Heart left ventricle (tissue), 13 donors: ENCODE measurements around the gene TNFRSF13B.

Source experiments
- POLR2A ChIP-seq, 2 donors: fragments of 450-650 bp; IDR thresholded peaks; one replicate each; pipeline ENCODE4 v1.6.1; 2017; ENCODE audit warnings: antibody characterized with exemption in 2 of 2, mild to moderate bottlenecking in 2 of 2, moderate library complexity in 2 of 2
- TF ChIP-seq, protein P1 (sequence below), 12 donors: fragments of 200-600 bp; sonication (generic) in 4 of 12; IDR thresholded peaks; one replicate each; pipeline versions ENCODE4 v1.5.0 to v1.8.0; 2018 to 2022; ENCODE audit warnings: antibody characterized with exemption in 12 of 12, mild to moderate bottlenecking in 5 of 12
- donor health status: ischemic (EF 13 %, LVEDD 7.1; RV severe dilation, severe dysfunction).
- donor health status: DM: no; HTN: yes; CAD: no.
- donor health status: DM: no; HTN: no; CAD: no.
- donor health status: ischemic (EF 25% LVEDD 6.9; RV normal size, moderate dysfunction).
- donor health status: ischemic (EF 25% LVEDD 5.7; RV mildly dilated, moderate dysfunction).
- donor health status: ischemic (EF 35%, LVEDD 5.7; RV mildly dilated, moderate dysfunction).
- donor health status: nonischemic (EF 11% LVEDD 7.7; RV severe dilation, severe dysfunction).
- donor health status: DM: yes; HTN: yes; CAD: no.
- donor health status: PGD.
- donor health status: ischemic (EF 29% LVEDD 5.4; RV normal size, mild dysfunction).
- donor health status: nonischemic (EF 23%, LVEDD 6.1; RV moderate dilation, normal function).

- TF ChIP-seq, protein P1, sequence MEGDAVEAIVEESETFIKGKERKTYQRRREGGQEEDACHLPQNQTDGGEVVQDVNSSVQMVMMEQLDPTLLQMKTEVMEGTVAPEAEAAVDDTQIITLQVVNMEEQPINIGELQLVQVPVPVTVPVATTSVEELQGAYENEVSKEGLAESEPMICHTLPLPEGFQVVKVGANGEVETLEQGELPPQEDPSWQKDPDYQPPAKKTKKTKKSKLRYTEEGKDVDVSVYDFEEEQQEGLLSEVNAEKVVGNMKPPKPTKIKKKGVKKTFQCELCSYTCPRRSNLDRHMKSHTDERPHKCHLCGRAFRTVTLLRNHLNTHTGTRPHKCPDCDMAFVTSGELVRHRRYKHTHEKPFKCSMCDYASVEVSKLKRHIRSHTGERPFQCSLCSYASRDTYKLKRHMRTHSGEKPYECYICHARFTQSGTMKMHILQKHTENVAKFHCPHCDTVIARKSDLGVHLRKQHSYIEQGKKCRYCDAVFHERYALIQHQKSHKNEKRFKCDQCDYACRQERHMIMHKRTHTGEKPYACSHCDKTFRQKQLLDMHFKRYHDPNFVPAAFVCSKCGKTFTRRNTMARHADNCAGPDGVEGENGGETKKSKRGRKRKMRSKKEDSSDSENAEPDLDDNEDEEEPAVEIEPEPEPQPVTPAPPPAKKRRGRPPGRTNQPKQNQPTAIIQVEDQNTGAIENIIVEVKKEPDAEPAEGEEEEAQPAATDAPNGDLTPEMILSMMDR (IDR thresholded peaks at IDR 0.05), result no peak
- TF ChIP-seq POLR2A (IDR thresholded peaks at IDR 0.05), result no peak
Observed at GRCh38 chr17:17019430-17019762, 47.5 kb upstream of the TNFRSF13B start.
